Midbrain (tissue), 1 donor: ENCODE data around the gene FAM53B.
"Not testable (repeated sequence)": the region's sequence is repeated elsewhere in the genome, so short reads cannot be mapped to it uniquely, and the experiment has no call there.

Experiments used
- DNase-seq: peaks from one replicate; lab custom pipeline; 2025; lab: John Stamatoyannopoulos, UW

Gene FAM53B, protein sequence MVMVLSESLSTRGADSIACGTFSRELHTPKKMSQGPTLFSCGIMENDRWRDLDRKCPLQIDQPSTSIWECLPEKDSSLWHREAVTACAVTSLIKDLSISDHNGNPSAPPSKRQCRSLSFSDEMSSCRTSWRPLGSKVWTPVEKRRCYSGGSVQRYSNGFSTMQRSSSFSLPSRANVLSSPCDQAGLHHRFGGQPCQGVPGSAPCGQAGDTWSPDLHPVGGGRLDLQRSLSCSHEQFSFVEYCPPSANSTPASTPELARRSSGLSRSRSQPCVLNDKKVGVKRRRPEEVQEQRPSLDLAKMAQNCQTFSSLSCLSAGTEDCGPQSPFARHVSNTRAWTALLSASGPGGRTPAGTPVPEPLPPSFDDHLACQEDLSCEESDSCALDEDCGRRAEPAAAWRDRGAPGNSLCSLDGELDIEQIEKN

DNA sequence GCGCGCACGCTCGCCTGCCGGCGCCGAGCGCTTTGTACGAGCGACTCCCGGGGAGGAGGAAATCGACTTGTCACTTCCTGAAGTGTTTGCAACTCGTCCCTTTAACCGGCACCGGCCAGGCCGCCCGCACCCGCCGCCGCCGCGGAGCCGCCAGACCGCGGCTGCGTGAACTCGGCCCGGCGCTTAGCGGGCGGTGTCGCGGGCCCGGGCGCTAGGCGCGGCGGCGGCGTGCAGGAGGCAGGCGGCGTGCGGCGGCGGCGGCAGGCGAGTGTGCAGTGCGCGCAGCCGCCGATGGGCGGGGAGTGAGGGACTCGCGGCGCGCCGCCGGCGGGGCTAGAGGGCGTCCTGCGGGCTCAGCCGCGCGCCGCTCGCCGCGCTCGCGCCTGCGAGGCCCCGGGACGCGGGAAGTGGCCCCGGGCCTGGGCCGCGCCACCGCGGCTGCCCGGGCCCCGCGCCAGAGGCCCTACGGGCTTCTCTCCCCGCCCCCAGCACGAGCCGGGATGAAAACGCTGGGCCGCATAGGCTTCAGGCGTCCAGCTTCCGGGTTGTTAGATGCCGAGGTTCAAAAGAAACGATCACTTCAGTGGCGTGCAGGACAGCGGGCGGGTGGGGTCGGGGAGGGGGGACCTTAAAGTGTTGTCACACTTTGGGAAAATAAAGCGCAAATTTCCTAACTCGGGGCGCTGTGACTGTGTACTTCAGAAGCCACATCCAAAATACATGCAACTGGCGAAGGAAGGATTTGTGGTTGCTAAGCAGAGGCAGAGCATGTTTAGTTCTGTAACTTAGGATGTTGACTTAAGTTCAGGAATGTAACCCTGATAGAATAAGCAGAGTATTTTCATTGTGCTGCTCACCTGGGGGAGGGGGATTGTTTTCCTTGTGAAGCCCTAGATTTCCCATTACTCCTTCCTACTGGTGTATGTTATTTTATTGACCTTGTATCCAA is at the start of gene FAM53B:
Gene FAM53B (minus strand): TSS at position 277 of the 949 bp plus-strand sequence. CDS start 37,665 bp downstream, outside the sequence.
- DNase-seq: peak; percentile 85

DNA sequence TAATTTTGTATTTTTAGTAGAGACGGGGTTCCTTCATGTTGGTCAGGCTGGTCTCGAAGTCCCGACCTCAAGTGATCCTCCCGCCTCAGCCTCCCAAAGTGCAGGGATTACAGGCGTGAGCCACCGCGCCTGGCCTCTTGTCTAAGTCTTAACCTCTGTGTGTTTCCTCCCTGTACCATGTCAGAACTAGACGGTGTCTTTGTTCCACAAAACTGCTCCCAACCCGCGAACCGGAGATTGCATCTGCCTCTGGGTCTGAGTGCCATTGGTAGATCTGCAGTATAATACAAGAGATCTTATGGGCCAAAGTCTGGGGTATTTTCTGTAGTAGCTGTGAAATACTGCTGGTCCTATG is 48.8 kb upstream of the FAM53B start:
- DNase-seq: no peak

DNA sequence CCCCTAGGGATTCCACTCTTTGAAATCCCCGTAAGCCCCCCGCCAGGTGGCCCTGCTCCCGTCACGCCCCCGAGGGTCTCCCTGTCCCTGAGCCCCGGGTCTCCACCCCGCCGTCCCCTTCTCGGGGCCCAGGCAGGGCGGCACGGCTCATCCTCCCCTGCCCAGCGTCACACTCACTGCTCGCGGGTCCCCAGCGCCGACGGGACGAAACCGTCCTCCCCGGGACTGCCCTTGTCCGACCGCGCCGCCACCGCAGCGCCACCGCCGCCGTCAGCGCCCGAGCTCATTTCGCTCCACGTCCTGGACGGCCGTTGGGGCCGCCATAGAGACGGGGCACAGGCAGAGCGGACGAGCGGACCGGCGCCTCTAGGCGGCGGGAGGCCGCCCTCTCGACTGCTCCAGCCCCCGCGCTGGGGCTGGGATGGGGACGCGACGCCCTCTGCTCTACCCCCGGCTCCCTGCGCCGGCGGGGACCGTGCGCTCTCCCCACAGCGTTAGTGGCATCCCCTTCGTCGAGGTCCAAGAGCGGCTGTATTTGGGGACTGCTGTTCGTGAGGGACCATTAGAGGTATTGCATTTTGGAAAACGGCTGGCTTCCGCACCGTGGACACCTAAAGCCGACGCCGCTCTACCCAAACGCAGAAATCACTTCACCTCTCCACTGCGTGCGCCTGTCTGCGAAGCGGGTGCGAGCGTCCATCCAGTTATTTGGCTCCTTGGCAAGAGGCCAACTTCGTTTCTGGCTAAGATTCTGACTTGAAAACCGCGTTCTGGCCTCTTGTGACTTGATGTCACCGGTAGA is 47.6 kb upstream of the FAM53B start, which contains the start of gene EEF1AKMT2:
Gene EEF1AKMT2 (minus strand): TSS at position 341 of the 802 bp plus-strand sequence. CDS start 54 bp downstream, at position 287.
- peak; percentile 78 for DNase-seq

DNA sequence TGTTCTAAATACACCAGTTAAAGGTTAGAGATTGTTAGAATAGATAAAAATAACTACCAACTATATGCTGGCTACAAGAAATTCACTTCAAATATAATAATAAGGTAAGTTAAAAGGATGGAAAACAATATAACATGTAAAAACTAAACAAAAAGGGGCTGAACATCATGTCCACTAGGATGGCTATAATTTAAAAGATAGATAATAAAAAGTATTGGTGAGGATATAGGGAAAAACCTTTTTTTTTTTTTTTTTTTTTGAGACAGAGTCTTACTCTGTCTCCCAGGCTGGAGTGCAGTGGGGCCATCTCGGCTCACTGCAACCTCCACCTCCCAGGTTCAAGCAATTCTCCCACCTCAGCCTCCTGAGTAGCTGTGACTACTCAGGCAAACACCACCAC is 38.7 kb upstream of the FAM53B start:
- DNase-seq: not testable (repeated sequence)

DNA sequence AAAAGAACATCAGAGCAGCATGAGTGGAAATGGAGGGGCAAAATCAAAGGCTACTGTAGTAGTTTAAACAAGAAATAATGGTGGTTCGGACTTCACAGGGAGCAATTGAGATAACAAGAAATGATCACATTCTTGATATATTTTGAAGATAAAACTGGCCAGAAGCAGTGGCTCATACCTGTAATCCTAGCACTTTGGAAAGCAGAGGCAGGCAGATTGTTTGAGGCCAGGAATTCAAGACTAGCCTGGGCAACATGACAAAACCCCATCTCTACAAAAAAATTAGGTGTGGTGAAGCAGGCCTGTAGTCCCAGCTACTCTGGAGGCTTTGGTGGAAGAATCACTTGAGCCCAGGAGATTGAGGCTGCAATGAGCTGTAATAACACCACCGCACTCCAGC is 24.6 kb upstream of the FAM53B start:
- DNase-seq: no peak

DNA sequence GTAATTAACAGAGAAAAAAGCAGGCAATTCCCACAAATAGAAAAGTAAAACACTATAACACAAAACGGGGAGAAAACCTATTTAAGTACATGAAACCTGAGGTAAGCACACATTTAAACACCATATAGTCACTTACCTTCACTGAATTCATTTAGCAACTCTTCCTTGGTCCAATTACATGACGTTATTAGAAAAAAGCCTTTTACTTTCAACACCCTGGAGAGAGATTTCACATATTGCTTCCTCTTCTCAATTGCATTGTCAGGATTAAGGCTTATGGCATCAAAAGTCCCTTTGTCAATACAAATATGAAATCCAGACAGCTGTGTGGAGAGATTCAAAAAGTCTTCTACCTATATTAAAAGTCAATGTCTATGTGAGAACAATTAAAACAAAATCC is 21.1 kb upstream of the FAM53B start:
- no peak for DNase-seq

DNA sequence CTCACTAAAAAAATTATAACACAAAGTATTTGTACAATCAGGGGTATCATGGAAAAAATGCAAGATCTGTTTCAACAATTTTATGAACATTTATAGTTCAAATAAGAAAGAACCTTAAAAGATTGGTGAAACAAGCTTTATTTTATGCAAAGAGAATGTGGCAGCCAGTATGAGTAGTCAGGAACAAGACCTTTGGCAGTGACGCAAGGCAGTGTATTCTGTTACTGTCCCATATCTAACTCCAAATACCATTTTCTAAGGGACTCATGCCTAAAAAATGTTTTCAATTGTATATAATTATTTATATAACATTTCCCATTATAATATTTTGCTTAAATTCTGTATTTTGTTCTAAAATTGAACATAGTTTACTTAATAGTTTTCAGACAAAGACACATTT is 19.1 kb upstream of the FAM53B start:
- no peak for DNase-seq

DNA sequence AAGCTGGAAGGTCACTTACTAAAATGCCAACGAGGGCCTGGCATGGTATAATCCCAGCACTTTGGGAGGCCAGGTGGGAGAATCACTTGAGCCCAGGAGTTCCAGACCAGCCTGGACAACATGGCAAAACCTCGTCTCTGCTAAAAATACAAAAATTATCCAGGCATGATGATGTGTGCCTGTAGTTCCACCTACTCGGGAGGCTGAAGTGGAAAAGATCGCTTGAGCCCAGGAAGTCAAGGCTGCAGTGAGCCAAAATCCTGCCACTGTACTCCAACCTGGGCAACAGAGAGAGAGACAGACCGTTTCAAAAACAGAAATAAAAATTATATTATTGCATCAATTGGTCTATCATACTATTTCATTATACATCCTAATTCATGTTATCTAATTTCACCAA is 18.1 kb upstream of the FAM53B start:
- no peak for DNase-seq

DNA sequence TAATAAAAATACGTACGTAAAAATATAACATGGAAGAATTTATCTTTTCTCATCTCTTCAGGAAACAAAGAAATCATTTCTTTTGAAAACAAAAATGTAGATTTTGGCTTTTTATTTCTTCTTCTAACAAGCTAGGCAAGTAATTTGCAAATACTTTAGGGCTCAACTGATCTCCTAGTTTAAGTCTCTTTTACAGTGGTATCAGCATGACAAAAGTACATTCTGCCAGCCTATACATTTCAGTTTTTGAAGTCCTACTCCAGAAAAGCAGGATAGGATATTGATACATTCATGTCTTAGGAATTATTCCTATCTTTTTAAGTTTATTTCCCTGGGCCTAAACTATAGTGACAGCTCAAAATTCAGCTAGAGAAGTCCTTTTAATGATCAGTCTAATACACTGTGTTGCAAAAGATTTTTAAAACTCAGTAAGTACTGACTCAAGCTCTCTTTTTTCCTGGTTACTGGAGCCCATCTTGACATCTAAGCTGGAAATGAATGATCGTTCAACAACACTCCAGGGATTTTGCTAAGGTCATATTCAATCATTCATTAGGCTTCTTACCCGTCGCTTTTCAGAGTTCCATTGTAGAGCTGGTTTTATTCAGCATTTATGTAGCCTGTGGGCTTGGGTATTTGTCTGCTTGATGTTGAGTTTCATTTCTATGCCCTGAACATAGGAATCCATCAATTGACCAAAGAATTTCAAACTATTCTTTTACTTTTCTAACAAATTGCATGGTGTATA is 12.2 kb upstream of the FAM53B start:
- no peak for DNase-seq

DNA sequence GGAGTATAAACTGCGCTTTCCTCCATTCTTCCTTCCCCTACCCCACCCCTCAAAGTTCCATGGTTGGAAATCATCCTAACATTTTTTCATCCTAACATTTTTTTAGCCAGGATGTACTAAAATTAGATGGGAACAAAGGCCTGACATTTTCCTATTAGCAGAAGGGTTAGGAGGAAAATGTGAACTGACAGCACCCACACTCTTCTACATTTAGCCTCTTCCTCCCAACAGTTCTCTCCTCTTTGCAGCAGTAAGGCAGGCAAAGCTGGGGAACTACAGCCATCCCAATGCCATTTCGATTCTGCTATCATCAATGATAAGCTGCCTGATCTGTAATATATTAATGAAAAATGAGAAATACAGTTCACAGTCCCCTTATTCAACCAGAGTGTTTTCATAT is 11.4 kb upstream of the FAM53B start:
- DNase-seq: no peak

DNA sequence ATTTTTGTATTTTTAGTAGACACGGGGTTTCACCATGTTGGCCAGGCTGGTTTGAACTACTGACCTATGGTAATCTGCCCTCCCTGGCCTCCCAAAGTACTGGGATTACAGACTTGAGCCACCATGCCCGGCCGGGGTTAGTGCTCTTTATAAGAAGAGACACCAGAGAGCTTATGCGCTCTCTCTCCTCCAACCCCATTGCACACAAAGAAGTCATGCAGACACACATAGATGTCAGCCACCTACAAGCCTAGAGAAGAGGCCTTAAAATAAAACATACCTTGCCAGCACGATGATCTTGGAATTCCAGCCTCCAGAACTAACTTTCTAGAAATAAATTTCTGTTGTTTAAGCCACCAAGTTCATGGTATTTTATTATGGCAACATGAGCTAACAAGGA is 10.0 kb upstream of the FAM53B start:
- DNase-seq: no peak

DNA sequence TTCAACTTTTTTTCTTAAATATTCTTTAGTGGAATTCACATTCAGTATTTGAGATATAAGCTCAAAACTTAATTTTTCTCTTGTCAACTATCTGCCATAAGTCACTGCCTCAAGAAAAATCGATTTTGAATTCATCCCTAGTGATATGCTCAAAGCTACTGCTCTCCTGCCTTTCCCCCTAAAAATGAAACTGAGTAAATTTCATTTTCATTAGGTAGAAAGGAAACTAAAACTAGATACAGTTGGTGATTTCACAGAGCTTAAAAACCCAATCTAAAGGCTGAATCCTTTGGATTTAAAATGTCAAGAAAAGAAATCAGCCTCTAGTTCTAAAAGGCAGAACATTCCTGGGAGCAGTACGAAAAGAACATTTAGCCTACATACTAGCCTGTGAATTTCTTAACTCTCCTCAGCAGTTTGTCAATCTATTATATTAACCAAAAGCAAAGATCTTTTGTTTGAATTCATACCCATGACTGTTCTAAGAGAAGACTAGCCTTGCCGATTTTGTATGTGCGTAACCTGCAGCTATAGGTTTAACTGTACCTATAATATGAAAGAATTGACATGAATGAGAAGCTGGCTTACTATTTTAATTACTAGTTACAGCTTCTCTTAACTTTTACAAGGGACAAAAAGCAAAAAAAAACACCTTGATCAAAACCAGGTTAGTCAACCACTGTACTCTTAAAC is 4.9 kb upstream of the FAM53B start:
- no peak for DNase-seq

DNA sequence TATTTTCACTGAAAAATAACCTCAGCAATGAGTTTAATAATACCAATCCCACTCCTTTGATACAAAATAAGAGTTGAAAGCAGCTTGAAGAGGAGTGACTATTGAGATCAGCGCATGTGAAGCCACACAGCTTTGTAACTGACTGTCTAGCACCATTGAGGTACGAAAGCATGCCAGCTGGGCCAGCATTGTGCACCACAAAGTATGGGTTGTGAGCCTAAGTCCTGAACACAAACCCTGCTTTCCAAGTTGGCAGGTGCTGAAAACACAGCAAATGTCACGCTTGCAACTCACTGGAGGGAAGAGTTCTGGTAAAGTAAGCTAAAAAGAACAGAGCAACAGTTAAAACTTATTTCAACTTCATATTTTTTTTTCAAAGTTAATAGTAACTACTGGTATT is 4.0 kb upstream of the FAM53B start:
- DNase-seq: no peak

DNA sequence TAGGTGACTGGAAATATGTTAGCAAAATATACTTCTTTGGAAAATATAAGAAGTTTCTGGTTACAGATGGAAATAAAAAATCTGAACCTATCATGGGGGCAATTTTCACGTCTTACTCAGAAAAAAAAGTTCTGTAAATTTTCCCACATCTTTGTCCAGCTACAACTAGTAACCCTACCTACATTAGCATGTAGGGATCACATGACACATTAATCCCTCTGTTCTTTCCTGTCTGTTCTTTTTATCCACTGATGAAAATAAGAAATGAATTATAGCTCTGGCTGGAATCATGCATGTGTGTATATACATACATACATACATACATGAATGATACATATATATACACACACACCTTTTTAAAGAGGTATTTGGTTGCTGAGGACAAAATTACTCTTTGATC is 3.6 kb upstream of the FAM53B start:
- DNase-seq: no peak

DNA sequence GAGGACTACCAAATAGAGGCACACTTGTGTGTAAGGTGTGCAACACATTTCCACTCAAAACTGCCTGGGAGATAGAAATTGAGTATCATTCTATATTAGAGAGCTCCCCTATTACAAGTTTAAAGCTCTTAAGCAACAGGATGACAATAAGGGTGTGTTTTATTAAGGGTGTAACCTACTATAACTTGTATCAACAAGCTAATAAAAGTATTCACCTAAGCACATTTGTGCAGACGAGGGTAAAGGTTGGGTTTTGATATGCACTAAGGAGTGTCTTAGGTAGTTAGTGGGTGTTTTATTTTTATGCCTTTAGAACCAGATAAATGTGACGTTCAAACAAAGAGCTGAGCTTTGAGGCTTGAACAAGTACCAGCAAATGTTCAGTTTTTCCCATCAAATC is 2.8 kb upstream of the FAM53B start:
- no peak for DNase-seq

DNA sequence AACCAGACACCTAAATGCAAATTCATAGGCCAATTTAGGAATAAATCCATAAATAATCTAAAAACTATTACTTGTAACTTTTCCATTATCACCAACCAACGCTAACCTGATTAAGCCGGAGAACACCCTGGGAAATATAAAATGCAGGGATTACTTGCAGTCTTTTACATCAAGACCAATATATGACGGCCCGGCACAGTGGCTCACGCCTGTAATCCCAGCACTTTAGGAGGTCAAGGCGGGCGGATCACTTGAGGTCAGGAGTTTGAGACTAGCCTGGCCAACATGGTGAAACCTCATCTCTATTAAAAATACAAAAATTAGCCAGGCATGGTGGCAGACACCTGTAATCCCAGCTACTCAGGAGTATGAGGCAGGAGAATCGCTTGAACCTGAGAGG is 2.3 kb upstream of the FAM53B start:
- DNase-seq: not testable (repeated sequence)

DNA sequence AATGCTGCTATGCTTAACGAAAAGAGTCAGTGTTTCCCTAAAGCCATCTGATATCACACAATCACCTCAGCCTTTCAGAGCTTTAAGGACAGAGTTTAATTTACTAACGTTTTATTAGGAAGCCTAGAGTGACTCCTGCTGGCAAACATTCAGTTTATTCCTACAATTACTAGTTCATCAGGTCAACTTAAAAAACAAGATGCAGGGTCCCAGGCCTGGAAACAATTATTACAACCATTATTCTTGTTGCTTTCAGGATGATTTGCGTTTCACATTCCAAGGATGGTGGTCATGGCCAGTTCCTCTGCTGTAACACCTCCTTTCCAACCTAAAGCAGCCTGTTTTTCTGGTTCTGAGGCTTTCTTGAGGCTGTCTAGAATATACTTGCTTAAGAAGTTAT is 1.5 kb upstream of the FAM53B start:
- DNase-seq: no peak

DNA sequence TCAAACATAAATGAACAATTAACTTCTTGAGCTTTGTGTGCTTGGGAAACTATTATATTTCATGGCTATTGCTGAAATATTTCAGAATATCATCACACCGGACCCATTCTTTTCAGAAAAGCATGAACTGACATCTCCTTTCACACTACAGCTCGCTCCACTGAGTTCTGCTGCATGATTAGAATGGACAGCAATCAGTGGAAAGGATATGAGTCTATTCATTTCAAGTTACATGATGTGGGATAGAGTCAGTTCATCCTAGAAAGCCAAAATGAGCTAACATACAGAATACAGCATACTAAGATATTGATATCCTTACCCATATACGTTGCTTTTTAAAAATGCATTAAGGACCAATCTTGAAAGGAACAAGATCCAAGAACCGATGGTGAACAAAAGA is 1.1 kb upstream of the FAM53B start:
- DNase-seq: no peak

DNA sequence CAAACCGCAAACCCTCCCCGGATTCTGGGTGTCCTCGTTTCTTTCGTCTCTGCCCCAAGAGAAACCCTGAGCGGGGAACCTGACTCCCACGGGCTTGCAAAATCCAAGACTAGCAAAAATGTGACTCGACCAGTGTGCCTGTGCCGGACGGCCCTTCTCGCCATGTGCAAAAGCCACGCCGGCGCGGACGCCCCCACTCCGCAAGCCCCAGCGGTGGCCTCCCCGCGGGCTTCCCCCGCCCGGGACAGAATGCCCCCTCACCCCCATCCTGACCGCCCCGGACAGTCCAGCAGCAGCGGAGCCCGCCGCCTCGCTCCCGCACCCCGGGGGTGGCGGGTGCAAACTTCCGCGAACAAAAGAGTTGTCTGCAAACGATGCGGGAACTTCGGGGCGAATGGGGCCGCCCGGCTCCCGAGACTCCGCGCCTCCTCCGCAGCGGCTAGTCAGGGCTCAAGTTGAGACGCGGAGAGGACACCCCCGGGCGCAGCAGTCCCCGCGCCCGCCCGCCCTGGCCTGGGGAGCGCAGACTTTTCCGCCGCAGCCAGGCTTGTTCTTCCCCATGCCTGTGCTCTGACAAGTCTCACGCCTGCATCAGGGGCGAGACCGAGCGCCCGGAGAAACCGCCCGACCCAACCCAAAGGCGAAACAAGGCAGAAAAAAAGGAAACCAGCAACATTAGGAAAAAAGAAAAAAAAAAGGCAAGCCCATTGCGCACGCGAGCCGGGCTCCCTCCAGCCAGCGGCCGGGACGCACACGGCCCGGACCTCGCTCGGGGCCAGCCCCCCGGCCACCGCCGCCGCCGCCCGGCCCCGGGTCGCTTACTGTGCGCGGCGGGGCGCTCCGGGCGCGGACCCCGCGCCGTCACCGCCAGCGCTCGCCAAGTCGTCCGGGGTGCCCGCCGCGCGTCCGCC is 732 bp downstream of the FAM53B start:
- no peak for DNase-seq
